Measurements from ENCODE around the gene GFER. TPM values are rescaled to one million over a fixed set of nuclear protein-coding genes. Genes with fewer than 3 reads are reported as not detected.
A peak's percentile ranks its signal among the peaks of the same experiment; 100 is the strongest.

The GFER gene
- total and polyA plus RNA-seq, 9 of the 15 experiments (the other 6 are each of a cell fraction or from before 2014, with no cell fraction given) = 4.3 to 53.7 (median 19.8) TPM

- TF ChIP-seq CUX1 (CRISPR knock-in tag; IDR thresholded peaks at IDR 0.05) = no peak
- TF ChIP-seq FOSL1 (tag; conservative IDR thresholded peaks at IDR 0.05) = no peak; the same call in 1 of the 2 replicates
- no peak for TF ChIP-seq ILK (tag; IDR thresholded peaks at IDR 0.05; ENCODE audit: borderline replicate concordance, low read depth)
- TF ChIP-seq HDAC3 (IDR thresholded peaks at IDR 0.05; ENCODE audit: borderline replicate concordance, partially characterized antibody) = no peak
- TF ChIP-seq GTF2E2 (tag; IDR thresholded peaks at IDR 0.05) = peak; percentile 96
- TF ChIP-seq SMARCA5 (IDR thresholded peaks at IDR 0.05) = no peak
- TF ChIP-seq ZNF785 (CRISPR knock-in tag; IDR thresholded peaks at IDR 0.05) = no peak
- TF ChIP-seq CBX8 (IDR thresholded peaks at IDR 0.05; ENCODE audit: borderline replicate concordance, extremely low read depth, low read depth, low read length, poor library complexity, severe bottlenecking) = no peak
- TF ChIP-seq KHSRP (IDR thresholded peaks at IDR 0.05) = peak; percentile 60; the same call in 1 of the 2 replicates
- TF ChIP-seq, protein P1, sequence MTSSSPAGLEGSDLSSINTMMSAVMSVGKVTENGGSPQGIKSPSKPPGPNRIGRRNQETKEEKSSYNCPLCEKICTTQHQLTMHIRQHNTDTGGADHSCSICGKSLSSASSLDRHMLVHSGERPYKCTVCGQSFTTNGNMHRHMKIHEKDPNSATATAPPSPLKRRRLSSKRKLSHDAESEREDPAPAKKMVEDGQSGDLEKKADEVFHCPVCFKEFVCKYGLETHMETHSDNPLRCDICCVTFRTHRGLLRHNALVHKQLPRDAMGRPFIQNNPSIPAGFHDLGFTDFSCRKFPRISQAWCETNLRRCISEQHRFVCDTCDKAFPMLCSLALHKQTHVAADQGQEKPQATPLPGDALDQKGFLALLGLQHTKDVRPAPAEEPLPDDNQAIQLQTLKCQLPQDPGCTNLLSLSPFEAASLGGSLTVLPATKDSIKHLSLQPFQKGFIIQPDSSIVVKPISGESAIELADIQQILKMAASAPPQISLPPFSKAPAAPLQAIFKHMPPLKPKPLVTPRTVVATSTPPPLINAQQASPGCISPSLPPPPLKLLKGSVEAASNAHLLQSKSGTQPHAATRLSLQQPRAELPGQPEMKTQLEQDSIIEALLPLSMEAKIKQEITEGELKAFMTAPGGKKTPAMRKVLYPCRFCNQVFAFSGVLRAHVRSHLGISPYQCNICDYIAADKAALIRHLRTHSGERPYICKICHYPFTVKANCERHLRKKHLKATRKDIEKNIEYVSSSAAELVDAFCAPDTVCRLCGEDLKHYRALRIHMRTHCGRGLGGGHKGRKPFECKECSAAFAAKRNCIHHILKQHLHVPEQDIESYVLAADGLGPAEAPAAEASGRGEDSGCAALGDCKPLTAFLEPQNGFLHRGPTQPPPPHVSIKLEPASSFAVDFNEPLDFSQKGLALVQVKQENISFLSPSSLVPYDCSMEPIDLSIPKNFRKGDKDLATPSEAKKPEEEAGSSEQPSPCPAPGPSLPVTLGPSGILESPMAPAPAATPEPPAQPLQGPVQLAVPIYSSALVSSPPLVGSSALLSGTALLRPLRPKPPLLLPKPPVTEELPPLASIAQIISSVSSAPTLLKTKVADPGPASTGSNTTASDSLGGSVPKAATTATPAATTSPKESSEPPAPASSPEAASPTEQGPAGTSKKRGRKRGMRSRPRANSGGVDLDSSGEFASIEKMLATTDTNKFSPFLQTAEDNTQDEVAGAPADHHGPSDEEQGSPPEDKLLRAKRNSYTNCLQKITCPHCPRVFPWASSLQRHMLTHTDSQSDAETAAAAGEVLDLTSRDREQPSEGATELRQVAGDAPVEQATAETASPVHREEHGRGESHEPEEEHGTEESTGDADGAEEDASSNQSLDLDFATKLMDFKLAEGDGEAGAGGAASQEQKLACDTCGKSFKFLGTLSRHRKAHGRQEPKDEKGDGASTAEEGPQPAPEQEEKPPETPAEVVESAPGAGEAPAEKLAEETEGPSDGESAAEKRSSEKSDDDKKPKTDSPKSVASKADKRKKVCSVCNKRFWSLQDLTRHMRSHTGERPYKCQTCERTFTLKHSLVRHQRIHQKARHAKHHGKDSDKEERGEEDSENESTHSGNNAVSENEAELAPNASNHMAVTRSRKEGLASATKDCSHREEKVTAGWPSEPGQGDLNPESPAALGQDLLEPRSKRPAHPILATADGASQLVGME (CRISPR knock-in tag; IDR thresholded peaks at IDR 0.05) = peak; percentile 78
- TF ChIP-seq PTBP1 (IDR thresholded peaks at IDR 0.05; ENCODE audit: low read depth, low read length) = no peak
- TF ChIP-seq CHD2 (IDR thresholded peaks at IDR 0.05; ENCODE audit: low read depth, low read length) = peak; percentile 98
- no peak; the same call in 1 of the 2 replicates for TF ChIP-seq ZNF143 (CRISPR knock-in tag; IDR thresholded peaks at IDR 0.05)
- TF ChIP-seq ZNF124 (CRISPR knock-in tag; IDR thresholded peaks at IDR 0.05) = no peak
- peak; percentile 87 for TF ChIP-seq NELFE (IDR thresholded peaks at IDR 0.05; ENCODE audit: insufficient read depth, insufficient read length)
Observed at GRCh38 chr16:1964506-1965395, 19.2 kb upstream of the GFER start, which contains the start of gene RPS2 (continued).
